Activated naive CD4-positive, alpha-beta T cell (primary cell): Measurements from ENCODE around the gene ARHGEF6.

Experiments used
- DNase-seq, 4 experiments: peaks; one replicate each; lab custom pipeline; 2025; lab: John Stamatoyannopoulos, UW

The ARHGEF6 gene

GRCh38 chrX:136691028-136691809, 89.5 kb downstream of the ARHGEF6 start:
- no peak for DNase-seq

GRCh38 chrX:136689436-136689835, 91.3 kb downstream of the ARHGEF6 start:
- no peak for DNase-seq

DNA sequence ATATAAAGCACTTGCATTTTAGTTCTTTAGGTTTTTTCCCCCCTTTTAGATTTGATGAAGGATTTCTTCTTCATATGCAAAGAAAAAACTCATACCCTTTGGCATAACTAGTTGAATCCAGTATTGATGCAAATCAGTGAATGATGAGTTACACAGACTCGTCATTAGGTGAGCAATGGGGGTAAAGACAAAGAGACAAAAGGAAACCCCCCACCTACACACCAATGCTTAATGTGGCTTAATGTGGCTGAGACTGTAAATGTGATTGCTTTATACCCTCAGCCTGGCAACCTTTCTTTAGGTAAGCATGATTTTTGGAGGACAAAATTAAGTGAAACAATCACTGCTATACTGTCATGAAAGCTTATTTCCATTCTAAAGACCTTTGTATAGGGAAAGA, 93.3 kb downstream of the ARHGEF6 start:
- DNase-seq: no peak

DNA sequence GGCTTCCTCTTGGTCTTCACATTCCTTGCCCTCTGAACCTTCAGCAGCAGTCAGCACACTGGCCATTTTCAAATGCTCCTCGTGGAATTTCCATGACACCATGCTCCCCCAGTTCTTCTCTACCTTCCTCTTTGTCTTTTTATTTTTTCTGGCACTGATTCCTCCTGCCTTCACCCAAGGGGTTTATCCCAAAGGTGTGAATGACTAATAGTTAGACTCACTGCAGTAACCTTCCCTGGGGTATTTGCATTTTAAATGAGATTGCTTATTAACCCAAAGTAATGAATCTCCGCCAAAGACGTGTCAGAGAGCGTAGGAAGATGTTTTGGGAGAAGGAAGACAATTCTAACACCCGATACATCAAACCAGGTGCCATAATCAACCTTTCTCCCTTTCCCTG, 96.6 kb downstream of the ARHGEF6 start:
- no peak for DNase-seq

DNA sequence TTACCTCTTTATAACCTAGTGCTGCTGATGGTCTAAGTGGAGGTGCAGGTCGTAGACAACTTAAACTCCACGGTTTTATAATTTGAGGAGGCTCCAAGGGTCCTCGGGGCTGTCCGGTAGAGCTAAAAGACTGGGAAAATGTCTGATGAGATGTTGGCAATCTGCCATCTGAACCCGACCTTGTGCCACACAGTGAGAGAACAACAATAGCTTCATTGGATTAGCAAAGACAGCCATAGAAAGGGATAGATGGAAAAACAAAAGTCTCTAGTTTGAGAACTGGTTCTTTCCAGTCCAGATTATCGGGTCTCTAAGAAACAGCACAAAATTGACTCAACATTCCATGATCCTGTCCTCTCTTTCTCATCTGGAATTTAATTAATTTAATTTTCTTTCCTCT, 101.2 kb downstream of the ARHGEF6 start:
- no peak for DNase-seq

DNA sequence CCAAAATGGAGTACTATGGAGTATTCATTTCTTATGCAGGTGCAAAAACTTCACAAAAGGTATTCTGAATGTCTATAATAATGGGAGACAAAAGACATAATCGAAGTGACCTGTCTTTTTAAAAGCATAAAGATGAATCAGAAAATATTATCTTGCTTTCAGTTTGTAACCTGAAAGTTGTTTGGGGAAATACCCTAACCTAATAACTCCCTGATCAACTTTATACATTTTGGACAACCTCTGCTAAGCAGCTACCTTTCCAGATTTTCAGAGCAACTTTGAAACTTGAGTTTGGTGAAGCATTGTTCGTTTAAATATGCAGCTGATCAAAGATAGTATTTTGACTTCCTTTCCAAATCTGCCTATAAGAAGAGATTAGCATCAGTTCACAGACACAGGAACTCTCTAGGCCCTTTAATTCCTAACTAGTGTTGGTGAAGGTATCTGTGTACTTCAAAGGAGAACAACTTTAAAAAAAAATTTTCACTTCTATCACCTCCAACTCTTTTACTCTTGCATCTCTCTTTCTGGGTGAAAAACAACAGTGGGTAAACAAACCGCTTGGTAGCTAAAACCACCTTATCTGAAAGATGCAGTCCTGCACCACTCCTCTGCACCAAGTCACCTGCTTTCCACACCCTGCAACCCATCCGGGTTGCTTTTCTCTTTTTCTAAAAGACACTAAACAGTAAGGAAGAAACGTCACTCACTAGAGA, 106.3 kb downstream of the ARHGEF6 start:
- DNase-seq: no peak

DNA sequence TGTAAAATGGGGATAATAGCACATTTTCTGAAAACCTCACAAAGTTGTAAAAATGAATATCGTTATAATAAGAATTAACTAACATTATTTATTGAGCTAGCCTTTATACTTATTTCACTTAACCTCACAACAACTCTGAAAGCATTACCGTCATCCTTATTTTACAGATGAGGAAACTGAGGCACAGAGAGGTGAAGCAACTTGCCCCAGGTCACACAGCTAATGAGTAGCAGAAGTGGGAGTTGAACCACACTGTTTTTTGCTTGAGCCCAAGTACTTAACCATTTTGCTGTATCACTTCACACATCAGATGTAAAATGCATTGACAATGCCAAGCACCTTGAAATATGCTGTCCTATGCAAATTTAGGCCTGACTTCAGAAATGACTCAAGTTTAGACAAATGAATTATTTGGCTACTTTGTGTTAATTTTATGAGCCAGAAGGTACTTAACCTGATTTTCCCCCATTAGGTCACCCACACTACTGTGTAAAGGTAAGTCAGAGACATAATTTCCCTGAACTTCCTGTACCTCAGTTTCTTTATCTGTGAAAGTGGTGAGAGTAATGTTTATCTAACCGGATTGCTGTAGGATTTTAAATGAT, 109.6 kb downstream of the ARHGEF6 start:
- DNase-seq: no peak

DNA sequence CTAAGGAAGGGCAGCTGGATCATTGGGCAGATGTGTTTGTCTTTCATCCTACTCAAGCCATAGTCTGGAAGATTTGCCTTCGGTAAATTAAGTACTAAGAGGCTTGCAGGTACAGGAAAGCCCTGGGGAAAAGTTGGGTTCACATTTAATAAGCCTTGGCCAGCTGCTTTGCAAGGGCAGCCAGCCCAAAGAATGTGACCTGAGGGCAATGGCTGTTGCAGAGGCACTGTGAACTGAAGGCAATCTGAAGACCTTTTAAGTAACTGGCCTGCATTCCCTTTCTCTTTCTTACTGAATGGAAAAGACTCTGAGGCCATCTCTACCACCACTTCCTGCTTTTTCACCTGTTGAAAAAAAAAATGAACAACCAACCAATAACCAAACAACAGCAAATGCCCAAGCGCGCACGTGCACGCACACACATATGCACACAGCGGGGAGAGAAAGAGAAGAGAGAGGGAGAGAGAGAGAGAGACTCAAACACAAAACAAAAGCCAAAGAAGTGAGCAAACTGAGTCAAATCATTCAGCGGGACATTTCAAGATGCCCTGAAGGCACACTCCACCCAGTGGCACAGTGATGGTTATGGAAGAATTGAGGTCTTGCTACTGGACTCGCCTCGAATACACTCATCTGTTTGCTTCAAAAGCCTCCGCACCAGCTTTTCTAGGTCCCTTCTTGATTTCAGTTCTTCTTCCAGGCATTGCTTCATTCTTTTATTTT, 113.1 kb downstream of the ARHGEF6 start:
- DNase-seq: no peak

DNA sequence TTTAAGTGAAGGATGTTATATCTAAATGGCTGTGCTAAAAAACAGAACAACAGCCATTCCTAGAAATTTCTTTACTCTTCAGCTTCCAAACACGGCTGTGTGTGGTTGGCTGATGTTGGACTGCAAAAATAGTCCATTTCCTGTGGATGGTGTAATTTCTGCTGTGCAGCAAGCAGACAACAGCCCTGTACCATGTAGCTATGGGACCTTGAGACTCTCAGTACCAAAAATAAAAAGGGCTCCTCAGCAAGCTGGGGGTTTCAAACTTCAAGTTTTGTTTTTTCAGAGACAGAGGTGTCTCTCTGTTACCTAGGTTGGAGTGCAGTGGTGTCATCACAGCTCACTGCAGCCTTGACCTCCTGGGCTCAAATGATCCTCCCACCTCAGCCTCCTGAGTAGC, 114.6 kb downstream of the ARHGEF6 start:
- DNase-seq: no peak

DNA sequence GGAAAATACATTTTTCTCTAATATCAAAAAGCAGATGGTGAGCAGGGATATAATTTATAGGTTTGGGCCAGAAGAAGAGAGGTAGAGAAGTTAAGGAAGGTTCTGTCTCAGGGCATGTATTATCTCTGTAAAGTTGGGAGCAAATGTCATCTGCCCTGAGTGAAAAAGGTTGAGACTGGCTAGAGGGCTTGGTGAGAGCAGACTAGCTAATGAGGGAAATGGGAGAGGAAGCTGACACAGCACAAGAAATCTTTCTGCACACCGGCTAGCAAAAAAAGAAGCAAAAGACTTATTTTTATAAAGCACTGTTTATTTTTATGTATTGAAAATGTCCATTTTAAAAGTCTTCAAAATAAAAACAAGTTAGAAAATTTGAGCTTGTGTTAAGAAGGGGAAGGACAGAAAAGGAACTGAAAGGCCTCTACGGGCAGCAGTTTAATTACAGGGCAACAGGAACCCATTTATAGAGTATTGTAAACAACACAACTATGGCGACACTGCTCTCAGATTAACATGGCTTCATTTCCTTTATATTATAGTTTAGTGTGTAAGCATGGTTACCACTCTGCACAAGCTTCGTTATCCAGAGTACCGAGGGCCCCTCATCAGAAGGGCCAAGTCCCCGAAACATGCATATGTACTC, 115.4 kb downstream of the ARHGEF6 start:
- no peak for DNase-seq

DNA sequence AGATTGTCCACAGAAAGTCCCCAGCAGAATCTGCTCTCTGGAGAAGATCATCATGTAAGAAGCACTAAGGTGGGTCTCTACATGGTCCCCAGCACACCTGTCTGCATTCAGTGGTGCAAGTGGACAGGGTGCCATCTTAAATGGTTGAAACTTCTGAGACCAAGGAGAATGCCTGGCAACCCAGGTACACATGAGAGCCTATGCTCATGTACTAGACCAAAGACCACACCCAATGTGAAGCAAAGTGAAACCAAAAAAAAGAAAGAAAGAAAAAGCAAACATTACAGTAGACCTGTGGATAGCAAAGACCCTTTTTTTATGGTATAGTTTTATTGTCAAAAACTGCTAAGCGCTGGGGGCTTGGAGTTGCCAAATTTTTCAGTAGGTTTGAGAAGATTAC, 117.8 kb downstream of the ARHGEF6 start:
- no peak for DNase-seq

GRCh38 chrX:136662104-136662503, 118.6 kb downstream of the ARHGEF6 start:
- DNase-seq: no peak

DNA sequence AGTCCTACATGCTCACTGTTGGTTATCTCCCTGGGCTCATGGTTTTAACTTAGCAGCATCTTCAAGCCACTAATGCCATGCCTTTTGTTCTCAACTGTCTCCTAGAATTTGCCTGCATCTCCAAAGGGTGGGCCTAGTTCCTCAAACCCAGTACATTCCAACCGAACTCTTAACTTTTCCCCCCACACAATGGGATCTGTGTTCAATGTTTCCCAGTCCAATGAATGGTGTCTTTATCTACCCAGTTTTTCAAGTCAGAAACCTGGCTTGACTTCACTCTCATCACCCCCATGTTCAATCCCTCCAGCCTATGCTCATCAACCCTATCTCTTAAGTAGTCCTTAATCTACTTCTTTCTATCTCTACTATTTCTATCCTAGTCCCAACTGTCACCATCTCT, 119.8 kb downstream of the ARHGEF6 start:
- DNase-seq: no peak

DNA sequence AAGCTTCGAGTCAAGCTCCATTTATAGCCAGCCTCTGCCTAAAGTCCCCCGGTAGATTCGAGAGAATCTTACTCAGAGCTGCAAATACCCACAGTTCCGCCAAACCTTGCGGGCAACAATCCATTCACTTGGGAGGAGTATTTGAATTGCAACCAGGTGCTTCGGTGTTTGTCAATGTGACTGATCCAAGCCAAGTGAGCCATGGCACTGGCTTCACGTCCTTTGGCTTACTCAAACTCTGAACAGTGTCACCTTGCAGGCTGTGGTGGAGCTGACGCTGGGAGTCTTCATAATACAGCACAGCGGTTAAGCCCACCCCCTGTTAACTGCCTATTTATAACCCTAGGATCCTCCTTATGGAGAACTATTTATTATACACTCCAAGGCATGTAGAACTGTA, 121.6 kb downstream of the ARHGEF6 start:
- DNase-seq: peak in 1 of 4 experiments; percentile 1

DNA sequence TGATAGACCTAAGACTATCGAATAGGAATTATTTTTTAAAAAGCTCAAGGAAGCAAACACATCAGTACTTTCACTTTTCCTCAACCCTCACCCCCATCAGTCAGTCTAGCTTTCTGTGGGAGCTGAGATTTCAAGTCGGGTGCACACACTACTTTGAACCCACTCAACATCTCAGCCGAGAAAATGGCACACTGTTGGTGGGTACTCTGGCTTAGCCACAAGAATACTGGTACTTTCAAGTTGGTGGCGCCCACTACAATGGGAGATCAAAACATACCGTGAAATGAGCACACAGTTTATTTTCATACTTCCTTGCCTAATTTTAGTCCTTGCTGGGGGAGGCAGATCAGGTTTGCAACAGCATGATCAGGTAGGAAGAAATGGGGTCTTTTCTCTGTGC, 122.6 kb downstream of the ARHGEF6 start:
- no peak for DNase-seq

- DNase-seq: no peak
Observed at GRCh38 chrX:136656361-136656964, 124.3 kb downstream of the ARHGEF6 start.

DNA sequence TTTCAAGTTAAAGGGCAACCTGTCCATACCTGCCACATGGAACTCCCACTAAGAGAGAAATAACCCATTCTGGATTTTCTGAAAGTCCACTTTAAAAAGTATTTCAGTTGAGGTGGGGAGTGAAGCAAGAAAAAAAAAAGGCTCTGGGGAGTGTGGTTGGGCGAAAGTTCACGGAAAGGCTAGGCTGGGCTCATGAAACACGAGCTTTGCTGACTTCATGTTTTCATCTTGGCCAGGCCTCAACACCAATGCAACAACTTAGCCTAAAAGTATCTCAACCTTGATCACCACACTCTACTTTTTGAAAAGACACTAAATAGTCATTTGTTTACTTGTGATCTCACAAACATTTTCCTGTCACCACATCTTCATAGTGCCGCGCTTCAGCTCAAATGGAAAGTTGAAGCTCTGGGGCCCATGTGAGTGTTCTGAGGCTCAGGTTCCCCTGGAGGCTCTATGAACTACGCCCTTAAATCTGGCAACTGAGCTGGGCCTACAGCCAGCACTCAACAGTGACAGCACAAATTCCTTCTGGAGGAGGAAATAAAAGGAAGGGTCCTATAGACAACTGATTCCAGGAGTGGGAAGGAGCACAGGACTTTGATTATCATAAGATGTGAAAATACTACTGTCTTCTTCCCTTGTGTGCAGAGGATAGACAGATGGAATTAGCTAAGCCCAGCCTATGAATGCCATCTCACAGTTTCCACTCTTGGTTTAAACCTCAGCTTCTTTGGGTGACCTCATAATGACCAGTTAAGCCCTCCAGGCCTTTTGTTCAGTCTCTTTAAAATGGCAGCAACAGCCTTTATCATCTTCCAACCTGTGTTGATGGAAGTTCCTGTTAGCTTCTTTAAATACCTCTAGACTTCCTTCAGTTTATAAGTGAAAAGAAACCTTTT, 127.7 kb downstream of the ARHGEF6 start:
- no peak for DNase-seq

DNA sequence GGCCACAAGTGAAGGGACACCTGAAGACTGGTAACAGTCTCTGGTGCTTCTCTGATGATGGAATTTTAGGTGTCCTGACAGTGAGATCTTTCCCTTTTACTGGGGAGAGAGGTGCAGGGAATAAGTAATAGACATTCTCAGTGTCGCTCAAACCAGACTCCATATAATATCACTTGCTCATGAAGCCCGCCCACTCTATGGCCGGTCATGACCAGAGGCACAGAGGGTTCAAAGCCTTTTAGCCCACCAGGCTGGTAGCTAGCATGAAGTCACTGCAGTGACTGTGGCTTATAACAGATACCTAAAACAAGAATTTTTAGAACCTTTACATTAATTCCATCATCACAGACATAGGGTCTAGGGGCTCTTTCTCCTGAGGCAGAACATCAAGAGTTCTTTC, 129.9 kb downstream of the ARHGEF6 start:
- DNase-seq: no peak

- no peak for DNase-seq
Observed at GRCh38 chrX:136647677-136648360, 132.9 kb downstream of the ARHGEF6 start, which contains the start of gene CD40LG. Gene CD40LG, plus strand, starts transcription at chrX:136648158. Its CDS starts 91 bp downstream, at chrX:136648249.
